NCI-H1048 (cell line): ENCODE data around the gene TXNDC17.
"Not testable (repeated sequence)": the region's sequence is repeated elsewhere in the genome, so short reads cannot be mapped to it uniquely, and the experiment has no call there.

Experiments
- DNase-seq: peaks from one replicate; lab custom pipeline; 2025; lab: John Stamatoyannopoulos, UW

The TXNDC17 gene

DNA sequence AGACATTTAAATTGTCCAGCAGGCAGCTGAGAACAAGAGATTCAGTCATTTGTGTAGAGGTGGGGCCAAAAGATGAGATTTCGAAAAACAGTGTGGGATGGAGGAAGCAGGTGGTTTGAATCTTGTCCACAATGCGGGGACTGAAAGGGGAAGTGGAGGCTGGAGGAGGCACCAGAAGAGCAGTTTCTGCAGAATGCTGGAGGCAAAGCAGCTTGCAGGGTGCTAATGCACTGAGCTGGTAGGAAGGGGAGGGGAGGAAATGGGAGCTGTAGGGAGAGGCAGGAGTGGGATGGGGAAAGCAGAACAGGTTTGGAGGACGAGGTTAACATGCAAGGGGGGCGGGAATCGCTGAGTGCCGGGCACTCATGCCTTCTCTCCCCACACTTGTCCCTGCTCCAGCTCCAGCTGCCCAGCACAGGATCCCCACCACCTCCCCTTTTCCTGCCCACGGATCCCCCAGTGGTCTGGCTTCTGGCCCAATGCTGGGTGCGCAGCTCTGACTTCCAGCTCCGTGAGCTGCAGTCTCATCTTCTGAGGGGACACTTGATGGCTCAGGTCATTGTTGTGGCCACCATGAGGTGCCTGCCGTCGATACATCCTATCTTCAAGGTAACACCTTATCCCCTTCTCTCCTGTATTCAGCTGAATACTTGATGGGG, 20.1 kb downstream of the TXNDC17 start:
- no peak for DNase-seq

DNA sequence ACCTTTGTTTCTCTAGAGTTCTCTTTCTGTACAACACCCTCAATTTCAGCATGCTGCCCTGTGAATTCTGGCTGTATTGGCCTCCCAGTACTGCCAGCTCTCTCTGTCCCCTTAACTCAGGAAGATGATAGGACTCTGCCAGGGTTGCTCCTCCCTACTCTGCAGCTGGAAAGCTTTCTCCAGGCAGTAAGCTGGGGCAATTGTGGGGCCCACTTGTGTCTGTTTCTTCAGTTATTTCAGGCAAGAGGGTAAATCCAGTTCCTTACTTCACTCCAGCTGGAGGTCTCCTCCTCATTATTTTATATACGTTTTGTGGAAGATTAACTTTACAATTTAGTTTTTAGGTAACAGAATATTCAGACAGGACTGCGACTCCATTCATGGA, 20.6 kb downstream of the TXNDC17 start:
- no peak for DNase-seq

DNA sequence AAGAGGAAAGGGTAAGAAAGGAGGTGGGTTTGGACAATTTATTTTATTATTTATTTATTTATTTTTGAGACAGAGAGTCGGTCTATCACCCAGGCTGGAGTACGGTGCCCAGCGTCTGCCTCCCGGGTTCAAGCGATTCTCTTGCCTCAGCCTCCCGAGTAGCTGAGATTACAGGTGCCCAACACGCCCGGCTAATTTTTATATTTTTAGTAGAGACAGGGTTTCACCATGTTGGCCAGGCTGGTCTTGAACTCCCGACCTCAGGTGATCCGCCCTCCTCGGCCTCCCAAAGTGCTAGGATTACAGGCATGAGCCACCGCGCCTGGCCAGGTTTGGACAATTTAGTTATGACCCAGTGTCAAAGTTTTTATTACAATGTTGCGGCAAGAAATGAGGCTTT, 22.3 kb downstream of the TXNDC17 start:
- DNase-seq = not testable (repeated sequence)

DNA sequence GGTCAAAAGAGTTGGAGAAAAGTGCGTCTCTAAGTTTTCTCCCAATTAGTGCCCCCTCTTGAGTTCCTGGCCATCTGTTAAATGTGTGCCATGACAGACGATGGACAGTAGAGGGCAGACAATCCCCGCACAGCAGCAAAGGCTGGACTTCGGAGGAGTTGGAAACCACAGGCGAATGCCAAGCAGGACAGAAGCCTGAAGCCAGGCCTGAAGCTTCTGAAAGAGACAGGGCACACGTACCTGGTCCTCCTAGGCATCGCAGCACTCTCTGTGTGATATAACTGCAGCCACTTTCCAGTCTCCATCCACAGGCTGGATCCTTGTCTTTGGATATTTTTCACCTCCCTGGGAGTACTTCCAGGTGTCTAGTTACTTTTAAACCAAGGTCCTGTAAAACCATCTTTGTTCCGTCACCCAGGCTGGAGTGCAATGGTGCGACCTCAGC, 25.2 kb downstream of the TXNDC17 start:
- DNase-seq = peak; percentile 14

DNA sequence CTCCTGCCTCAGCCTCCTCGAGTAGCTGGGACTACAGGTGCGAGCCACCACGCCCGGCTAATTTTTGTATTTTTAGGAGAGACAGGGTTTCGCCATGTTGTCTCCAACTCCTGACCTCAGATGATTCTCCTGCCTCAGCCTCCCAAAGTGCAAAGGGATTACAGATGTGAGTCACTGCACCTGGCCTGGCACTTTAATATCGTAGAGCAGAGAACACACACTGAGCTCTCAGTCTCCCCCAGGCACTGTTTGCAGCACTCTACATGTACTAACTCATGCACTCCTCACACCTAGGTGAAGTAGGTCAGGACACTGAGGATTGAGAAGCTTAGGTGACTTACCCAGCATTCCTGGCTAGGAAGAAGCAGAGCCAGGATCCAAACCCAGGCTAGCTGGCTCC, 25.7 kb downstream of the TXNDC17 start:
- no peak for DNase-seq

DNA sequence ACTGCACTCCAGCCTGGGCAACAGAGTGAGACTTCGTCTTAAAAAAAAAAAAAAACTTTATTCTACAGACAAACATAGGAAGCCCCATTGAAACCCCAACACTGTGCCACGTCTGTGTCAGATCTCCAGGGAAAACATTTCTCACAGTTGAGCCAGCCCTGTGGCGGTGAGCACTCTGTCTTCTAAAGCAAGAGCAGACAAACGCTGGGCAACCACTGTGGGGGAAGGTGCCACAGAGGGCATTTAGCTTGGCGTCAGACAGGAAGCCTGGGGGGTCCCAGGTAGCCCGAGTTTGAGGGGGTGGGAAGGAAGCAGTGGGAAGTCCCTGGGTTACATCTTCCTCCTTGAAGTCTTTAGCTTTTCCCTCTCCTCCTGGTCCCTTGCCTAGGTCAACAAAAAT, 26.7 kb downstream of the TXNDC17 start:
- no peak for DNase-seq

DNA sequence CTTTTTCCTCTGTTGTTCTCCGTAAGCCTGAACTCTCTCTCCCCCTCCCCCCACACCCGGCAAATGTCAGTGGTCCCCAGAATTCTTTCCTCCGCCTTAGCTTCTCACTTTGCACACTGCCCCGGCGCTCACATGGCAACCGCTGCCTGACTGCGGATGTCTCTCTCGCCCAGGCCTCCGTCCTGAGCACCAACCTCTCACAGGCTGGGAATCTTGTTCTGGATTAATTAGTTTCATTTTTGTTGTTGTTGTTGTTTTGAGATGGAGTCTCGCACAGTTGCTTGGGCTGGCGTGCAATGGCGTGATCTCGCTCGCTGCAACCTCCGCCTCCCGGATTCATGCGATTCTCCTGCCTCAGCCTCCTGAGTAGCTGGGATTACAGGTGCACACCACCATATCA, 27.4 kb downstream of the TXNDC17 start:
- DNase-seq = no peak

DNA sequence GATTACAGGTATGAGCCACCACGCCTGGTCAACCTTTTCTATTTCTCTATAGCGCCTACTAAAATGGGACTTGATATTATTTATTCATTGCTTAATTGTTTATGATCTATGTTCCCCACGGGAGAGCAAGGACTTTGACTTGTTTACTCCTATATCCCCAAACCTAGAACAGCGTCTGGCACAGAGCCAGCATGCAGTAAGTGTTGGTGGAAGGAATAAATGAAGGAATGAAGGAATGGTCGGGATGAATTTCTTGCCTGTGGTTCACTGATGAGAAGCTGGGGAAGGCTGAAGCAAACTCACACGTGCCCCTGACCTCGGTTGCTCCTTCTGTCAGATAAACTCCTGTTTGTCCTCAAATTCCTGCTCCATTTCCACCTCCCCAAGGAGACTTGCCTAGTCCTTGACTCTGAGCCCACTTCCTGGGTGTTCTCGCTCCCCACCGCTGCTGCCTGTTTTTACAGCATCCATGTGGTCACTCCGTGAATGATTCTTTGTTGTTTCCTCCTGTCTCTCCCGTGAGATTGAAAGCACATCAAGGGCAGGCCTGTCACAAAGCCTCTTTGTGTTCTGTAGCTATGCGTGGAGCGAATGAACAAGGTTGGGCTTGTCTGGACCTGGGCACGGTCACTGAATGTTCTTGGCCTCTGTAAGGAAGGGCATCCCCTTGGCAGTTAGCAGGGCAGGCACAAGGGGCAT, 28.0 kb downstream of the TXNDC17 start:
- no peak for DNase-seq

DNA sequence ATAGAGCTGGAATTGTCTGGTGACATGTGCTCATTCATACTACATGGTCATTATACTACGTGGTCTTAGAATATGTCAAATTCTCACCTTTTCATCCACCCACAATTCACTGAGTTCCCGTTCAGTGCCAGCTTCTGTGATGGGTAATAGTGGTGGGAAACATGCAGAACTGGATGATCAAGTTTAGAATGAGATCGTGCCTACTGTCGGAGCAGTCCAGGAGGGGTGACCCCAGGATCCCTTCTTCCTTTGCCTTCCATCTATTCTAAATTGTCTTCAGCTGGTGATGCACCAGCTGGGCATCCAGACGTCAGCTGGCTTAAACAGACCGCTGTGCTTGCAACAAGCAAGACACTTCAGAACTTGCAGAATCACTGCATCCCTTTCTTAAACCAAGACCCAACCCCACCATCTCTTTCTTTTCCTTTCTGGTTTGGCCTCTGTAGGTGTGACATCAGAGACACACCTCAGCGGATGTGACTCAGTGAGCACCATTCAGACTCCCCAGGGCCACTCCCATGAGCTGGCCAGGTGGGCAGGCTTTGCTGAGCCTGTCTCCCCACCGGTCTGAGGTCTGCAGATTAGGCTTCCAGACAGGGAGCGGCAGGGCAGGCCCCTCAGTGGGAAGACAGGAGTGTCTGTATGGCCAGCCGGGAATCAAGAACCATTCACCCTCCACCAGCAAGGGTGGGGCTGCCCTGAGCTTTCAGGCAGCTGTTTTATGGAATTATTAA, 28.8 kb downstream of the TXNDC17 start:
- DNase-seq = no peak

DNA sequence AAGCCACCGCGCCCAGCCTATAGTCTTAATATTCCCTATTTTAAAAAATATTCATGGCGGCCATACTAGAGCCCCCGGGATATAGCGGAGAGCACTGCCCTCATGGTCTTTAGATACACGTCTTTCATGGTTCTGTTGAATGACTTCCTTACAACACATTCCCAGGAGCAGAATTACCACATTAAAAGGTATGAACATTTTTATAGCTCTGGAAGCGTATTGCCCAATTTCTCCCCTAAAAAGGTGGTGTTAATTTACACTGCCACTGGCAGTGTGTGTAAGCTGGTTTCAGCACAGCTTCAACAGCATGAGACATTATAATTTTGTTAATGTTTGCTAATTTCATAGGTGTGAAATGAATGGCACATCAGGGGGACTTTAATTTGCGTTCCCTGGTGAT, 29.7 kb downstream of the TXNDC17 start:
- no peak for DNase-seq

DNA sequence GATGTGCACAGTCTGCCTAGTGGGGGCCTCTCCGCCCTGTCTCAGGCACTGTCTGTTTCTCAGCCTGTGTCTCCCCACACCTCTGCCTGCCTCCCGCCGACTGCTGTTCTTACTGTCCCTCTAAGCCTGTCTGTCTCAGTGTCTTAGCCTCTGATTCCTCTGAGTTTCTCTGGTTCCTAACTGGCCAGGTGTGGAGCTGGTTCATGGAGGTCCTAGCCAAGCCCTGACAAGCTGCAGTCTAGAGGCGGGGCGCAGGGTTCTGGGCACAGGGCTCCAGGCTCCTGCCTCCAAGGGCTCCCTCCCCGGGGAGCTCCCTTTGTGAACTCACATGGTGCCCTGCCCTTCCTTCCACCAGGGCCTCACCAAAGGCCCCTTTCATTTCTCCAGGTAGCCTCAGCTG, 30.1 kb downstream of the TXNDC17 start:
- DNase-seq = no peak

DNA sequence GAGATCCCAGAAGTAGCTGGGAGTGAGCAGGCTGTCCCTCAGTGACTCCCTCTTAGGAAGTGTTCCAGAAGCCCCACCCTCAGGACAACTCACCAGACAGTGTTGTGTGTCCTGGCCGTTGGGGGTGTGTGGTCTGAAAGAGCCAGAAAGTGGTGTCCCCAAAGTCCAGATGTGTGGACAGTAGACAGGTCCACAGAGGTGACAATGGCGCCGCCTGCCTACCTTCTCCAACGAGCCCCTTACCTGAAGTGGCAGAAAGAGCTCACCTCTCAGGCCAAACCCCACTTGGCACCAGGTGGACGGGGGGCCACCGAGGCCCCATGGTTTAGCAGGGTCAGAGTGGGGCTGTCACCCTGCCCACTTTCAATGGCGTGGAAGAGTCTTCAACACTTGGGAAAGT, 30.6 kb downstream of the TXNDC17 start:
- DNase-seq = no peak

DNA sequence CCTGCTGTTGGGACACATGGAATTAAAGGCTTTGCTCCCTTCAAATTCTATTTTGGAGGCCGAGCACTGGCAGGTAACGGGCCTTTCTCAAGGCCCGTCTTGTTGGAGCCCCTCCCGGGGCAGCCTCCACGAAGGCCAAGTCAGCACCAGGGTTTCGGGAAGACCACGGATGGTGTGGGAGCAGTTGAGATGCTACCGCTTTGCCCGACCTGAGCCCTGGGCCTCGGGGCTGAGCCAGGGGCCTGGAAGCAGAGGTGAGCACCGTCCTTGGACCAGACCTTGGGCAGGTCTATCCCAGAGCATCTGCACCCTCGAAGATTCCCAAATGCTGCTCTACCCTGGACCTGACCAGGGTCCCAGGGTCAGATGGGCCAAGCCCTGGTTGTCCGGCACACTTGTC, 33.7 kb downstream of the TXNDC17 start:
- DNase-seq = no peak

DNA sequence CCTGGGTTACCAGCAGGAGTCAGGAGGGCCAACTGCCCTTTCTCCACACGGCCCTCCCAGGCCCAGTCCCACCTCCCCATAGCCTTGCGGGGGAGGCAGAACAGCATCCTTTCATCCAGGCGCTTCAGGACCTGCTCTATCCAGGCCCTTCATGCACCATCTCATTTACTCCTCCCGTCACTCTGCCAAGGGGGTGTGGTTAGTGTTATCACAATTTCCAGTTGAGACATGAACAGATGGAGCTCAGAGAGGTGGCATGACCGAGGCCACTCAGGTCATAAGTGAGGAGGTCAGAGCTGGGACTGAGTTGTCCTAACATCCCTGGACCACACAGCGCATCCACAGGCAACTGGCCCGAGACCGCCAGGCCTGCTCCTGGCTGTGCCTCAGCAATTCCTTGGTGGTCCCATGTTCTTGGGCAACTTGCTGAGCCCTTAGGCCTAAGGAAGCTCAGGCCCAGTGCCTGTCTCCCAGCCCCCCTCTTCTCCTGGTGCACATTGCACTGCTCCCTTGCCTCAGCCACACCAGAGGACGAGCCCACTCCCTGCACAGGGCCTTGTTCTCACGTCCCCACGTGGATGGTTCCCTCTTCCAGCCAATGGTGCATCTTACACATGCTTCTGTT, 34.5 kb downstream of the TXNDC17 start:
- no peak for DNase-seq

DNA sequence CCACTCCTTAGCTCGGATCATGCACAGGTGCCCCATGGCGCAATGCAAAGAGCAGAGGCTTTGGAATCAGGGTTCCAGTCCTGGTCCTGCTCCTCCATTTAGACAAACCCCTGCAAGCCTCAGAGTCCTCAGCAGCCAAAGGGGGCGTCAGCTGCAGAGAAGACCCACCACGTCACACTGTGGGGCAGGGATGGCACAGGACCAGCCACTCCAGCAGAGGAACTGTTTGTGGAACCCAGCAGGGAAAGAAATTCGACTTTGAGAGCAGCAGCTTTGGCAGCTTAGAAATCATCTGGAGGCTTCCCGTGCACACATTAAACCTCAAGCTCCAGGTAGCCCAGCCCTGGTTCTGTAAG, 35.9 kb downstream of the TXNDC17 start:
- DNase-seq = no peak

DNA sequence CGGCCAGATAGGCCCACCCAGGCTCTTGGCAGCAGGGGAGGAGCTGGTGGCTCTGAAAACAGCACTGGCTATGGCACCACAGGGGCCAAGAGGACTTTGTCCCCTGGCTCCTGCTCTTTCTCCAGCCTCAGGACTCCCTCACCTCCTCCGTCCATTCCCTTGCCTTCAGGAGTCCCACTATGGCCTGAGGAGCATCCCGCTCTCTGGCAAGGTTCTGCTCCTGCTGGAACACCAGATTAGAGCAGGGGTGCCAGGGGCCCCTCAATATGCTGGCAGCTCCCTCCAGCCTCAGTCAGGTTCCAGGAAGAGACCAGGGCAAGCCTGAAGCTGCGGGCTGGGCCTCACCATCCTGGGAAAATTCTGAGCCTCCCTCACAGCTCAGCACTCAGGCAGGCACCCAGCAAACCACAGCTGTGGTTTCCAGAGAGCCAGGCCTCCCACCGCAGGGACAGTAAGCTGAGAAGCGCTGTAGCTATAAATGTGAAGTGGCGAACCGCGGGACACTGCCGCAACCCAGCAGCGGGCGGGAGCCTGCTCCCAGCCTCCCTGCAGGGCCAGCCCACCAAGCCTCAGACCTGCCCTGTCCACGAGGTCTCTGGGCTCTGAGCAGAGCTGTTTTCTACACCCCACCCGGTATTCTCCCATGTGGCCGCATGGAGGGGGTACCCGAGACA, 36.4 kb downstream of the TXNDC17 start:
- no peak for DNase-seq

DNA sequence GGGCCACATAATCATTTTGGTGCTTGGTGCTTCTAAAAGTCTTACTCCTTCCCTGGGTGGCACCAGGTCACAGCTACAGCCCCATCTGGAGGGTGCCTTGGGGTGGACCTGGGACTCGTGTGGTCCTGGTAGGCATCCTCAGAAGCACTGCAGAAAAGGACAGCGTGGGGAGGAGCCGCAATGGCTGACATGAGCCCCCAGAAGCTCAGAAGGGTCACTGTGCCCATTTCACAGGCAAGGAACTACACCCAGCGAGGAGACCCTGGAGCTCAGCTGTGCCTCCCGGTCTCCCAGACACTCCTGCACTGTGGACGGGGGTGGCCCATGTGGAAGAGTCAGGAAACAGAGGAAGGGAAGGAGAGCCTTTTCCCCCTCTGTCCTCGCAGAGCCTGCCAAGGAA, 37.1 kb downstream of the TXNDC17 start:
- DNase-seq = no peak

DNA sequence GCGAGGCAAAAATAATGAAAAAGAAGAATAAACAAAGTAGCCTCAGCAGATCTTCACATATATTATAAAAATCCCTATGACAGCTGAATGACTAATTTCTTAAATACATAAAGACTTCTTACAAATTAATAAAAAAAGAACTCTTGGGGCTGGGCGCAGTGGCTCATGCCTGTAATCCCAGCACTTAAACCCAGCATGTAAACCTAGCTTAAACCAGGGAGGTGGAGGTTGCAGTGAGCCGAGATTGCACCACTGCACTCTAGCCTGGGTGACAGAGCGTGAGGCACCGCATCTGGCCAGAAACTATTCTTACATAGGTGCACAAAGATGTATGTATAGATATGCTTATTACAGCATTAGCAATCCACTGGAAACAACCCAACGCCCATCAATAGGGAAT, 38.4 kb downstream of the TXNDC17 start:
- no peak for DNase-seq

DNA sequence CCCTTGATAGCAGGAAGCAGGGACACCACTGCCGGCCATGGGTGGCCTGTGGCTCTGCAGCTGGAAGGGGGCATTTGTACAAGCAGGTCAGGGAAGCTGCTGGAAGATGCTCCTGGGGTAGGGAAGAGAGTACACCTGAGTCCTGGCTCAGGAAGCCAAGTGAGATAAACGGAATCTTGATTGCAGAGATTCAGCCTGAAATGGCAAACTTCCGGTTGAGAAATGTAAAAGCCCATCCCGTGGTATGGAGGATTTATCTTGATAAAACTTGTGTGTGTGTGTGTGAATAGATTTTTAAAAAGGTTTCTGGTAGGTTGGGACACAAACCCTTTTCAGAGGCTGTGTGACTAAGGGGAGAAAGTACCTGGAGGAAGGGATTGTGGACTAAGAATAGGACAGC, 40.3 kb downstream of the TXNDC17 start:
- no peak for DNase-seq

DNA sequence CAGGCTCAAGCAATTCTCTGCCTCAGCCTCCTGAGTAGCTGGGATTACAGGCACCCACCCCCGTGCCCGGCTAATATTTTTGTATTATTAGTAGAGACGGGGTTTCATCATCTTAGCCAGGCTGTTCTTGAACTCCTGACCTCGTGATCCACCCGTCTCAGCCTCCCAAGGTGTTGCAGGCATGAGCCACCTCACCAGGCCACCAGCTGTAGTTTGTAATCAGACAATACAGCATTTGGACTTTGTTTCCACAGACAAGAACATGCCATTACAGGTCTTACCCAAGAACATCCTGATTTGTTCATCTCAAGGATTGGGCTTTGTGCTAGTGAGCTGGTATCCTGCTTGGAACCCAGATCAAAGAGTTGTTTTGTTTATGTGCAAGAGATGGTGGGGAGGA, 40.8 kb downstream of the TXNDC17 start:
- DNase-seq = no peak

DNA sequence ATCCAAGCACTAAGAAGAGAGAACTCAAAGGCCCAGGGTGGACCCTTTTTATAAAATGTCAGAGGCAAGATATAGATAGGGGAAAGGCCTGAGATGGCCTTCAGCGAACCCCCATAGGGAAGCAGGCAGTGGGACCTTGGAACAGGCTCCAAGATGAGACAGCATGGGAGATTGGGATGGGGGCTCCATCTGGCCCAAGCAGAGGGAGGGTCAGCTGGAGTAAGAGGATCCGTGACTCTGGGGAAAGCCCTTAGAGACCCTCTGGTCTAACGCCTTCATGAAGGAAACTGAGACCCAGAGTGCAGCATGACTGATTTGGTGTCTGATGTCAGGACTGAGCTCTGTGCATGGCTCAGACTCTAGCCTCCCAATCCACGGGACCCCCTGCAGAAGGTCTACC, 41.5 kb downstream of the TXNDC17 start:
- no peak for DNase-seq

DNA sequence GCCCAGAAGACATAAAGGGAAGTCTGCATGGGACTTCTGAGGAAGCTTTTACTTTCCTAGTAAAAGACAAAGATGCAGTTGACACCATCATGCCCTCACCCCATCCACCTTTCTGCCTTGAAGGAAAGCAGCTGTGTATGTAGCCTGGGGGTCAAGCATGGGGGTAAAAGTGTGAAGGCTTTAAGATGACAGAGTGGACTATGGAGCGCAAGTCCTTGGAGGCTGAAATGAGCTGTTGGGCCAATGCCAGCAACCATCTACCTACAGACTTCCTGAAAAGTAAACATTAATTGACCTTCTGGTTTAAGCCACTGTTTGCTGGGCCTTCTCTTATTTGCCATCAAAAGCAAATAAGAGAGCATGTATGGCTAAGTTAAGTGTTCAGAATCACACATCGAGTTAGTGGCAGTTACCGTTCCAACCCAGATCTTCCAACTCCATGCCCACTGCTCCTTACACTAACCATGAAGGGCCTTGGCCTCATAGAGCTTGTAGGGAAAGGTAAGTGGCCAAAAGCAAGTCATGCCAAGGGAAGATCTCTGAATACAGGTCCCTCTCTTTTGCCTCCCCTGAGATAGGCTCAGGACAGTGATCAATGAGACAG, 42.3 kb downstream of the TXNDC17 start:
- no peak for DNase-seq
